ENCODE data around the gene PLCB4. TPM values are rescaled to one million over a fixed set of nuclear protein-coding genes. Genes with fewer than 3 reads are reported as not detected.

The PLCB4 gene
- total RNA-seq, 1 experiment from 2014 or later, result 0.91 TPM

GRCh38 chr20:9508240-9508661 is 439.4 kb downstream of the PLCB4 start:
- TF ChIP-seq CTCF (IDR thresholded peaks at IDR 0.05; ENCODE audit: unreplicated experiment), result no peak
- Mint-ChIP-seq H3K4me1 (ENCODE audit: insufficient read depth, unreplicated experiment) (no peaks in the 10 kb centered on the region), H3K4me3 (ENCODE audit: unreplicated experiment) (no peak overlapping the region), H3K27me3 (ENCODE audit: insufficient read depth, unreplicated experiment) (no peaks in the 10 kb centered on the region), H3K27ac (ENCODE audit: low read depth, unreplicated experiment) (no peak overlapping the region), H3K9me3 (ENCODE audit: unreplicated experiment) (no peaks in the 10 kb centered on the region), H3K36me3 (ENCODE audit: insufficient read depth, unreplicated experiment) (peaks cover 4% of the 10 kb centered on the region)
- no peak for DNase-seq (ENCODE audit: unreplicated experiment)
- CTCF ChIA-PET, result no interaction called here
- intact Hi-C loops (cut with micrococcal nuclease), result no loop called here
- POLR2A ChIA-PET, result no interaction called here
- BruUV-seq (replicated peaks), result no TSS peak

- TF ChIP-seq CTCF (IDR thresholded peaks at IDR 0.05; ENCODE audit: unreplicated experiment), result no peak
- intact Hi-C loops (cut with micrococcal nuclease), result no loop called here
- no TSS peak for BruUV-seq (replicated peaks)
- Mint-ChIP-seq H3K9me3 (ENCODE audit: unreplicated experiment) (no peaks in the 10 kb centered on the region), H3K27me3 (ENCODE audit: insufficient read depth, unreplicated experiment) (no peaks in the 10 kb centered on the region), H3K36me3 (ENCODE audit: insufficient read depth, unreplicated experiment) (peaks cover 4% of the 10 kb centered on the region), H3K4me3 (ENCODE audit: unreplicated experiment) (no peak overlapping the region), H3K27ac (ENCODE audit: low read depth, unreplicated experiment) (no peak overlapping the region), H3K4me1 (ENCODE audit: insufficient read depth, unreplicated experiment) (no peaks in the 10 kb centered on the region)
- DNase-seq (ENCODE audit: unreplicated experiment), result no peak
- ChIA-PET CTCF (interaction anchor here (0.6 kb wide), 1 partner anchor 26 kb away, joined by 3 read pairs; no protein-coding TSS in a partner anchor), POLR2A (no interaction called here)
These were observed 439.9 kb downstream of the PLCB4 start for GRCh38 chr20:9508696-9509178.

GRCh38 chr20:9509246-9509645 is 440.4 kb downstream of the PLCB4 start:
- Mint-ChIP-seq H3K4me3 (ENCODE audit: unreplicated experiment) (no peak overlapping the region), H3K9me3 (ENCODE audit: unreplicated experiment) (no peaks in the 10 kb centered on the region), H3K27ac (ENCODE audit: low read depth, unreplicated experiment) (no peak overlapping the region), H3K36me3 (ENCODE audit: insufficient read depth, unreplicated experiment) (peaks cover 4% of the 10 kb centered on the region), H3K4me1 (ENCODE audit: insufficient read depth, unreplicated experiment) (no peaks in the 10 kb centered on the region), H3K27me3 (ENCODE audit: insufficient read depth, unreplicated experiment) (no peaks in the 10 kb centered on the region)
- intact Hi-C loops (cut with micrococcal nuclease), result no loop called here
- no peak for TF ChIP-seq CTCF (IDR thresholded peaks at IDR 0.05; ENCODE audit: unreplicated experiment)
- POLR2A ChIA-PET, result no interaction called here
- CTCF ChIA-PET, result interaction anchor here (0.6 kb wide), 2 partner anchors 27 to 48 kb away, joined by 3 read pairs; no protein-coding TSS in a partner anchor
- no peak for DNase-seq (ENCODE audit: unreplicated experiment)
- no TSS peak for BruUV-seq (replicated peaks)

GRCh38 chr20:9510911-9511310 is 442.0 kb downstream of the PLCB4 start:
- no peaks in the 10 kb centered on the region for H3K4me1 Mint-ChIP-seq (ENCODE audit: insufficient read depth, unreplicated experiment)
- DNase-seq (ENCODE audit: unreplicated experiment), result no peak
- CTCF ChIA-PET, result no interaction called here
- peaks cover 4% of the 10 kb centered on the region for H3K36me3 Mint-ChIP-seq (ENCODE audit: insufficient read depth, unreplicated experiment)
- intact Hi-C loops (cut with micrococcal nuclease), result no loop called here
- no peaks in the 10 kb centered on the region for H3K27me3 Mint-ChIP-seq (ENCODE audit: insufficient read depth, unreplicated experiment)
- H3K27ac Mint-ChIP-seq (ENCODE audit: low read depth, unreplicated experiment), result no peak overlapping the region
- BruUV-seq (replicated peaks), result no TSS peak
- POLR2A ChIA-PET, result interaction anchor here (0.7 kb wide), 1 partner anchor 30 kb away, joined by 3 read pairs; no protein-coding TSS in a partner anchor
- H3K4me3 Mint-ChIP-seq (ENCODE audit: unreplicated experiment), result no peak overlapping the region
- H3K9me3 Mint-ChIP-seq (ENCODE audit: unreplicated experiment), result no peaks in the 10 kb centered on the region
- no peak for TF ChIP-seq CTCF (IDR thresholded peaks at IDR 0.05; ENCODE audit: unreplicated experiment)

Measured in MCF 10A (cell line).